ENCODE measurements around the gene SLCO2A1.

- TF ChIP-seq POLR2A (IDR thresholded peaks at IDR 0.05) = no peak
- TF ChIP-seq, protein P1, sequence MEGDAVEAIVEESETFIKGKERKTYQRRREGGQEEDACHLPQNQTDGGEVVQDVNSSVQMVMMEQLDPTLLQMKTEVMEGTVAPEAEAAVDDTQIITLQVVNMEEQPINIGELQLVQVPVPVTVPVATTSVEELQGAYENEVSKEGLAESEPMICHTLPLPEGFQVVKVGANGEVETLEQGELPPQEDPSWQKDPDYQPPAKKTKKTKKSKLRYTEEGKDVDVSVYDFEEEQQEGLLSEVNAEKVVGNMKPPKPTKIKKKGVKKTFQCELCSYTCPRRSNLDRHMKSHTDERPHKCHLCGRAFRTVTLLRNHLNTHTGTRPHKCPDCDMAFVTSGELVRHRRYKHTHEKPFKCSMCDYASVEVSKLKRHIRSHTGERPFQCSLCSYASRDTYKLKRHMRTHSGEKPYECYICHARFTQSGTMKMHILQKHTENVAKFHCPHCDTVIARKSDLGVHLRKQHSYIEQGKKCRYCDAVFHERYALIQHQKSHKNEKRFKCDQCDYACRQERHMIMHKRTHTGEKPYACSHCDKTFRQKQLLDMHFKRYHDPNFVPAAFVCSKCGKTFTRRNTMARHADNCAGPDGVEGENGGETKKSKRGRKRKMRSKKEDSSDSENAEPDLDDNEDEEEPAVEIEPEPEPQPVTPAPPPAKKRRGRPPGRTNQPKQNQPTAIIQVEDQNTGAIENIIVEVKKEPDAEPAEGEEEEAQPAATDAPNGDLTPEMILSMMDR (IDR thresholded peaks at IDR 0.05) = no peak
These were observed 22.6 kb upstream of the SLCO2A1 start for GRCh38 chr3:134052370-134052769.

Measured in lower leg skin (tissue), 3 donors.